GM12864 (cell line): ENCODE results near the gene LSP1.

Experiments used
- DNase-seq: peaks from one replicate; pipeline ENCODE4 v3.0.0-alpha.2; 2011; ENCODE audit warnings: low read depth
- H3K4me3 ChIP-seq: 2 replicates; pipeline ENCODE4 v1.5.1; 2011; ENCODE audit warnings: mild to moderate bottlenecking, low read depth, low read length, control low read depth
- TF ChIP-seq, protein P1 (sequence below): IDR thresholded peaks from 2 replicates; pipeline ENCODE4 v1.5.1; 2011; ENCODE audit warnings: low read depth, mild to moderate bottlenecking, moderate library complexity, low read length, control low read depth, inconsistent platforms; ENCODE audit errors: missing control alignments

Gene LSP1

DNA sequence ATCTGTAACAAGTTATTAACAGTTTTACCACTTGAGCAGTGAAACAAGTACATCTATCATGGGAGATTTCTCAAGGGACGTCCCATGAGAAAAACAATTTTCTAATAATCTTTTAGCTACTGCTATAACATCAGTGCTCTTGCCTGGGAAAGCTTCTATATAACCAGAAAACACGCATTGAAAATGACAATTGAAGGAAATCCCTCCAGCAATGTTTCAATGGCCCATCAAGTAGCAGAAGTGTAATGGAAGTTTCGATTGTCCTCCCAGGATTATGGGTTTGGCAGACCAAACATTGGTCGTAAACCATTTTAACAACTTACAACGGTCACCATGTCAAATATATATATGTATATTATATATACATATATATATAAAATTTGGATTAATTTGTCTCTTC, 46.8 kb downstream of the LSP1 start:
- TF ChIP-seq, protein P1, sequence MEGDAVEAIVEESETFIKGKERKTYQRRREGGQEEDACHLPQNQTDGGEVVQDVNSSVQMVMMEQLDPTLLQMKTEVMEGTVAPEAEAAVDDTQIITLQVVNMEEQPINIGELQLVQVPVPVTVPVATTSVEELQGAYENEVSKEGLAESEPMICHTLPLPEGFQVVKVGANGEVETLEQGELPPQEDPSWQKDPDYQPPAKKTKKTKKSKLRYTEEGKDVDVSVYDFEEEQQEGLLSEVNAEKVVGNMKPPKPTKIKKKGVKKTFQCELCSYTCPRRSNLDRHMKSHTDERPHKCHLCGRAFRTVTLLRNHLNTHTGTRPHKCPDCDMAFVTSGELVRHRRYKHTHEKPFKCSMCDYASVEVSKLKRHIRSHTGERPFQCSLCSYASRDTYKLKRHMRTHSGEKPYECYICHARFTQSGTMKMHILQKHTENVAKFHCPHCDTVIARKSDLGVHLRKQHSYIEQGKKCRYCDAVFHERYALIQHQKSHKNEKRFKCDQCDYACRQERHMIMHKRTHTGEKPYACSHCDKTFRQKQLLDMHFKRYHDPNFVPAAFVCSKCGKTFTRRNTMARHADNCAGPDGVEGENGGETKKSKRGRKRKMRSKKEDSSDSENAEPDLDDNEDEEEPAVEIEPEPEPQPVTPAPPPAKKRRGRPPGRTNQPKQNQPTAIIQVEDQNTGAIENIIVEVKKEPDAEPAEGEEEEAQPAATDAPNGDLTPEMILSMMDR = no peak
- H3K4me3 ChIP-seq = no peak overlapping the region
- no peak for DNase-seq

DNA sequence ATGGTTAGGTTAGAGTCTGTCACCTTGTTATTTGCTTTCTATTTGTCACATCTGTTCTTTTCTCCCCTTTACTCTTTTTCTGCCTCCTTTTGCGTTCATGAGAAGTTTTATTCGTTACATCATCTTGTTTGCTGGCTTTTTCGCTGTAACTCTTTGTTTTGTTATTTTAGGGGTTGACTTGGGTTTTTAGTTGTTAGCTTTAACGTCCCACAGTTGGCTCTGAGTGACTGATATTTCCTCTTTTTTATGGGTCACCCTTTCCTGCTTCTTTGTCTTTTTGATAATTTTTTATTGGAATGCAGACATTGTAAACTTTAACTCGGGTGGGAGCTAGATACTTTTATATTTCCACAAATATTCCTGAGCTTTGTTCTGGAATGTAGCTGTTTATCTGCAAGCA, 53.3 kb downstream of the LSP1 start:
- H3K4me3 ChIP-seq = no peak overlapping the region
- DNase-seq = no peak
- TF ChIP-seq, protein P1 = no peak

DNA sequence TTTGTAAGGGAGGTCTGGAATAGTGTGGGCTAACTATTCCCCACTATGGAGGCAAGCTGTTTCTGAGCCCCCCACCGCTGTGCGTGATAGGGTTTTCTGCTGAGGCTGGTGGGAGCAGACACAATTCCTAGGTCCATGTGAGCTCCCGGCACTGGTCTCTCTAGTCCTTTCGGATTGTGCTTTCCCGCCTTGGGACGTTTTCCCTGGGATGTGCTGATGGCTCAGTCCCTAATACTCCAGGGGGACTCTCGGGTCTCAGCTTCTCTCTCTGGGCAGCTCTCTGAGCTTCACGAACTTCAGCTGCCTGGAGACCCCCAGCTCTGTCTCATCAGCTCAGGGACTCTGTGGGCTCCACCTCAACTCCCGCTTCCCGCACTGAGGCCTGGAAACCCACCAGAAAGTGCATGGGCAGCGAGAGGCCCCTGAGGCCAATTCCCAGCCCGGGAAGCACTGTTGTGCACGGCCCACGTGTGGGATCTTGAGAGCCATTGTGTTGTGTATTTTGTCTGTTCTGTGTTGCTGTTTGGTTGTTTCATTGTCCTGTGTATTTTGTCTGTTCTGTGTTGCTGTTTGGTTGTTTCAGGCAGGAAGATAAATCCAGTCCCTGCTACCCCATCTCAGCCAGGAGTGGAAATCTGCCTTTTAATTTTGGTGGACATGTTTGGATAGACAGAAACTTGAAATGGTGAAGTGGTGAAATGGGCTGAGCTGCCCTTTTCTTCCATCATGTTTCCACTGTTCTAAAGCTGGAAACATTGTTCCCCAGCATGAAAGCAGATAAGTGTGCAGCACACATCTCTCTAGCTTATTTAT, 53.9 kb downstream of the LSP1 start:
- DNase-seq = no peak
- TF ChIP-seq, protein P1 = no peak
- no peak overlapping the region for H3K4me3 ChIP-seq

DNA sequence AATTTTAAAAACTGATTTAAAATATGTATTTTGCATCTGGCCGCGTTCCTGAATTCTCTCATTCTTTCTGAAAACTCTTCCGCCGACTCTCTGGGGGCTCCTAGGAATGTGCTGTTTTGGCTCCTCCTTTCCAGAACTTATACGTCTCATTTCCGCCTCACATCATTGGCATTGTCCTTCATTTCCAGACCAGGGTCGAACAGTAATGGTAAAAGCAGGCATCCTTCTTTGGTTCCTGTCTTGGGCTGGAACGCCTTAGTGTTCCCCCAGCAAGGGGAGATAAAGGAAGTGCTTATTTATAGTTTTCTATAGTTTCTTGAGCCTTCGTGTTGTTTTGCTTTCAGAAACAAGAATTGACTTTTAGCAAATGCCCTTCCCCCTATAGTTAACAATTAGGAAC, 55.7 kb downstream of the LSP1 start:
- no peak for DNase-seq
- TF ChIP-seq, protein P1 = no peak
- H3K4me3 ChIP-seq = no peak overlapping the region

DNA sequence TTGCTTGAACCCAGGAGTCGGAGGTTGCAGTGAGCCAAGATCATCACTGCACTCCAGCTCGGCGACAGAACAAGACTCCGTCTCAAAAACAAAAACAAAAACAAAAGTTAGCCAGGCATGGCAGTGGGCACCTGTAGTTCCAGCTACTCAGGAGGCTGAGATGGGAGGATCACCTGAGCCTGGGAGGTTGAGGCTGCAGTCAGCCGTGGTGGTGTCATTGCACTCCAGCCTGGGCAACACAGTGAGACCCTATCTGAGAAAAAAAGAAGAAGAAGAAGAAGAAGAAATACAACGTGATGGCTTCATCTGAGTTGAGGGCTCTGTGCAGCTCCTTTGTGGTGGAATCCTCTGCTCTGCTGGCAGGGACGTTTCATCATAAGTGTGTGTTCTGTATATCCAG, 56.6 kb downstream of the LSP1 start:
- no peak overlapping the region for H3K4me3 ChIP-seq
- TF ChIP-seq, protein P1 = no peak
- no peak for DNase-seq

DNA sequence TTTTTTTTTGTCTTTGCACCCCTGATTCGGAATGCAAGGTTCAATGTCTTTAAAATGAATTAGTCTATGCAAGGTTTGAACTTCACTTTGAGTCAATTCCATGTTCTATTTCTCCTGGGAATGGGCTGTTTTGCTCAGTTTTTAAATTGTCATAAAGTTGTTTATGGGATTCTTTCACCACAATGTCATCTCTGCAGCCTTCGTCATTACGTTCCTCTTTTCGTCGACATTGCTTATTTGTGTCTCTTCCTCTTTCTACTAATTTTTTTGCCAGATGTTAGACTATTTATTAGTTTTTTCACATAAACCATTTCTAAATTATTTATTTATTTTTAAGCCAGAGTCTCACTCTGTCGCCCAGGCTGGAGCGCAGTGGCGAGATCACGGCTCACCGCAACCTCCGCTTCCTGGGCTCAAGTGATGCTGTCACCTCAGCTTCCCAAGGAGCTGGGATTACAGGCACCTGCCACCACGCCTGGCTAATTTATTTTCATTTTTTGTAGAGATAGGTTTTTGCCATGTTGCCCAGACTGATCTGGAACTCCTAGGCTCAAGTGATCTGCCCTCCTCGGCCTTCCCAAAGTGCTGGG, 59.5 kb downstream of the LSP1 start:
- TF ChIP-seq, protein P1 = no peak
- DNase-seq = no peak
- no peak overlapping the region for H3K4me3 ChIP-seq
